A549 (cell line): ENCODE results near the gene AAK1.

Experiments used
- CTCF ChIP-seq: fragments of >200 bp; sonication (Bioruptor Twin); formaldehyde crosslinking; IDR thresholded peaks from 3 replicates; pipeline ENCODE4 v1.5.1; 2016
- EP300 ChIP-seq, 2 experiments: fragments of >200 bp; sonication (Bioruptor Twin); formaldehyde crosslinking; IDR thresholded peaks; 2 replicates in 1 of 2; 3 replicates in 1 of 2; pipeline ENCODE4 v1.6.1; 2016 to 2017
- GATA3 ChIP-seq: IDR thresholded peaks from 2 replicates; pipeline ENCODE4 v1.6.1; 2012; ENCODE audit warnings: borderline replicate concordance
- HEYL ChIP-seq: fragments of 250-450 bp; sonication (Bioruptor Pico); IDR thresholded peaks from 2 replicates; pipeline ENCODE4 v1.8.0; 2021; ENCODE audit warnings: mild to moderate bottlenecking, moderate library complexity
- MAFK ChIP-seq: fragments of 450-650 bp; IDR thresholded peaks from 2 replicates; pipeline ENCODE4 v1.6.1; 2014; ENCODE audit not compliant: partially characterized antibody
- TF ChIP-seq, protein P1 (sequence below): IDR thresholded peaks from 2 replicates; pipeline ENCODE4 v1.6.1; 2012

DNA sequence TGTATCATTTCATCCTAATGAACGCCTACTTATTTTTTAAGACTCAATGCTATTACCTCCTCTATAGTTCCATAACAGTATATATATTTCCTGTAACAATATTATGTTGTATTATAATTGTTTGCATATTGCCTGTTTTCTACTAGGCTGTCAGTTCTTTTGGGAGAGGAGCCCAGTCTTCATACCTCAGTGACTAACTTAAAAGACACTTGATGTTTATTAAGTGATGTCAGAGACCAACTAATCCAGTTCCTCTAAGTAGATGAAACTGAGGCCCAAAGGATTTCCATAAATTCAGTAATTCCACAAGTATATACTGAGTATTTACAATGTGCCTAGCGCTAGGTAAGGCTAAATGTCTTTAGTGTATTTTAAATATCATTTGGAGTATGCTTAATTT, 48.9 kb upstream of the AAK1 start:
- no peak for TF ChIP-seq EP300 (IDR thresholded peaks at IDR 0.05)
- no peak for TF ChIP-seq MAFK
- no peak for TF ChIP-seq CTCF
- no peak for TF ChIP-seq HEYL (CRISPR knock-in tag)
- no peak for TF ChIP-seq GATA3
- TF ChIP-seq, protein P1, sequence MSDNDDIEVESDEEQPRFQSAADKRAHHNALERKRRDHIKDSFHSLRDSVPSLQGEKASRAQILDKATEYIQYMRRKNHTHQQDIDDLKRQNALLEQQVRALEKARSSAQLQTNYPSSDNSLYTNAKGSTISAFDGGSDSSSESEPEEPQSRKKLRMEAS, result no peak
